ENCODE measurements around the gene POC1A.

The POC1A gene

GRCh38 chr3:52080830-52081719, 73.1 kb downstream of the POC1A start:
- TF ChIP-seq ZFX (IDR thresholded peaks at IDR 0.05) (no peak), CTCF (conservative IDR thresholded peaks at IDR 0.05) (no peak)
- no peak overlapping the region for H3K27ac ChIP-seq

- H3K27ac ChIP-seq = no peak overlapping the region
- TF ChIP-seq ZFX (IDR thresholded peaks at IDR 0.05) (no peak), CTCF (conservative IDR thresholded peaks at IDR 0.05) (no peak)
Measured at GRCh38 chr3:52079958-52080357, 74.3 kb downstream of the POC1A start.

GRCh38 chr3:52078781-52079560, 75.3 kb downstream of the POC1A start:
- no peak overlapping the region for H3K27ac ChIP-seq
- TF ChIP-seq CTCF (conservative IDR thresholded peaks at IDR 0.05) = no peak
- no peak for TF ChIP-seq ZFX (IDR thresholded peaks at IDR 0.05)

GRCh38 chr3:52077925-52078324, 76.3 kb downstream of the POC1A start:
- TF ChIP-seq CTCF (conservative IDR thresholded peaks at IDR 0.05) (no peak), ZFX (IDR thresholded peaks at IDR 0.05) (no peak)
- no peak overlapping the region for H3K27ac ChIP-seq

- TF ChIP-seq ZFX (IDR thresholded peaks at IDR 0.05) (no peak), CTCF (conservative IDR thresholded peaks at IDR 0.05) (no peak)
Measured at GRCh38 chr3:52076896-52077780, 77.1 kb downstream of the POC1A start.

GRCh38 chr3:52073490-52073889, 80.7 kb downstream of the POC1A start:
- H3K27ac ChIP-seq = no peak overlapping the region
- TF ChIP-seq CTCF (conservative IDR thresholded peaks at IDR 0.05) = no peak
- no peak for TF ChIP-seq ZFX (IDR thresholded peaks at IDR 0.05)

More at GRCh38 chr3:52076896-52077780, 77.1 kb downstream of the POC1A start:
- no peak overlapping the region for H3K27ac ChIP-seq

Measured in C4-2B (cell line).